Measurements from ENCODE around the gene RBFA.

The RBFA gene

DNA sequence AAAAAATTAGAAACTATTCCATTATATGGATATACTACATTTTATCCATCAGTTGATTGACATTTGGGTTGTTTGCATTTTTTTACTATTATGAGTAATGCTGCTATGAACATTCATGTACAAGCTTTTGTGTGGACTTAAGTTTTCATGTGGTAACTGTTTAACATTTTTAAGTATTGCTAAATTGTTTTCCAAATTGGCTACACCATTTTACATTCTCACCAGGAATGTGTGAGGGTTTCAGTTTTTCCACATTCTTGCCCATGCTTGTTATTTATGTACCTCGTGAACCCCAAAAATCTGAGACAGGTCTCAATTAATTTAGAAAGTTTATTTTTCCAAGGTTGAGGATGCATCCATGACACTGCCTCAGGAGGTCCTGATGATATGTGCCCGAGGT lies 42.7 kb upstream of the RBFA start:
- TF ChIP-seq, protein P1, sequence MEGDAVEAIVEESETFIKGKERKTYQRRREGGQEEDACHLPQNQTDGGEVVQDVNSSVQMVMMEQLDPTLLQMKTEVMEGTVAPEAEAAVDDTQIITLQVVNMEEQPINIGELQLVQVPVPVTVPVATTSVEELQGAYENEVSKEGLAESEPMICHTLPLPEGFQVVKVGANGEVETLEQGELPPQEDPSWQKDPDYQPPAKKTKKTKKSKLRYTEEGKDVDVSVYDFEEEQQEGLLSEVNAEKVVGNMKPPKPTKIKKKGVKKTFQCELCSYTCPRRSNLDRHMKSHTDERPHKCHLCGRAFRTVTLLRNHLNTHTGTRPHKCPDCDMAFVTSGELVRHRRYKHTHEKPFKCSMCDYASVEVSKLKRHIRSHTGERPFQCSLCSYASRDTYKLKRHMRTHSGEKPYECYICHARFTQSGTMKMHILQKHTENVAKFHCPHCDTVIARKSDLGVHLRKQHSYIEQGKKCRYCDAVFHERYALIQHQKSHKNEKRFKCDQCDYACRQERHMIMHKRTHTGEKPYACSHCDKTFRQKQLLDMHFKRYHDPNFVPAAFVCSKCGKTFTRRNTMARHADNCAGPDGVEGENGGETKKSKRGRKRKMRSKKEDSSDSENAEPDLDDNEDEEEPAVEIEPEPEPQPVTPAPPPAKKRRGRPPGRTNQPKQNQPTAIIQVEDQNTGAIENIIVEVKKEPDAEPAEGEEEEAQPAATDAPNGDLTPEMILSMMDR (IDR thresholded peaks at IDR 0.05): no peak

DNA sequence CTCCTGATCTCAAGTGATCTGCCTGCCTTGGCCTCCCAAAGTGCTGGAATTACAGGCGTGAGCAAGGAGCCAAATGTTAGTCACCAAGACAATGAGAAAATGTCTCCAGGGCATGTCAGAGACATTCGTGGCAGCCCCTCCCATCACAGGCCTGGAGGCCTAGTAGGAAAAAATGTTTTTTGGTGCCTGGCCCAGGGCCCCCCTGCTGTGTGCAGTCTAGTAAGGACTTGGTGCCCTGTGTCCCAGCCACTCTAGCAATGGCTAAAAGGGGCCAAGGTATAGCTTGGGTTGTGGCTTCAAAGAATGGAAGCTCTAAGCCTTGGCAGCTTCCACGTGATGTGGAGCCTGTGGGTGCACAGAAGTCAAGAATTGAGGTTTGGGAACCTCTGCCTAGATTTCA lies 33.4 kb upstream of the RBFA start:
- TF ChIP-seq, protein P1 (IDR thresholded peaks at IDR 0.05): no peak

DNA sequence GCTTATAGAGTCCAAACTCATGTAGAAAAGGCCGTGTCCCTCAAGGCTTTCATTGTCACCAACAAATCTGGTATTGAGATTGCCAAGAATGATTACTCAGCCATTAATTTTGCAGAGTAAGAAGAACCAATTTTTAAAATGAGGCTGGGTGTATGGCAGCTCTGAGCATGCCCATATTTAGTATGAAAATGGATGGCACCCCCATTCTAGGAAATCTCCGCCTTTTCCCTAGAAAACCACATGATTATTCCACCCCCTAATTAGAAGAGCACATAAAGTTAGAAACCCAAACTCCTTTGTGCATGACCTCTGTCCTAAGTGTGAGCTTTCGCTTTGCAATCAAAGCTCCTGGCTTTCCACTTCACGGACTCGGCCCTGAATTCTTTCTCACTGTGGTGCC lies 31.8 kb upstream of the RBFA start:
- TF ChIP-seq, protein P1 (IDR thresholded peaks at IDR 0.05): no peak

DNA sequence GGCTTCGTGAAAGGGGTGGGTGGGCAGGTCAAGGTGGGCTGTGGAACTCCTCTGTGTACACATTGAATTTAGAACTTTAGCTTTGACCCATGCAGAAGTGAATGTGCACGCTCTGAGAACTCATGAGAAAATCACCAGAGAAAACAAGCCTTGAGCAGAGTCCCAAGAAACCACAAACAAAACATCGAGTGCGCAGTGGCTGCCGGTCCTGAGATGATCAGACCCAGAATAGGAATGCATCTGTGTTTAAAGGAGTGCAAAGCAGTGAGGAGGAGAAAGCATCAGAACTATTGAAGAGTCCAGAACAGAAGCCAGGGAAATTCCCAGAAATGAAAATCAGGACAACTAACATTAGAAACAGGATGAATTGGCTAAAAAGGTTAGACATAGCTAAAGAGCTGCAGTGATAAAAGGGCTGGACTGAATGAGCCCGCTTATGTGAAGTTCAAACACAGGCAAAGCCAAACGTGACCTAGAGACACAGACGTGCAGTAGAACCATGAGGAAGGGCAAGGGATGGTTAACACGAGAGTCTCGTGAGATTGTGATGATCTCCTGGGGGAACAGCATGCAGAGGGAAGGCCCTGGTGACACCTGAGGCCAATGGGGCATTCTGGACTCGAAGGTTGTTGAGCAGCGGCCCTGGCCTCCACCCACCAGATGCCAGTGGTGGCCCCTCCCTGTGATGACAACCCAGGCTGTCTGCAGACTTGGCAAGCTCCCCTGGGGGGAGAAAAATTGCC lies 29.5 kb upstream of the RBFA start:
- TF ChIP-seq, protein P1 (IDR thresholded peaks at IDR 0.05): no peak

DNA sequence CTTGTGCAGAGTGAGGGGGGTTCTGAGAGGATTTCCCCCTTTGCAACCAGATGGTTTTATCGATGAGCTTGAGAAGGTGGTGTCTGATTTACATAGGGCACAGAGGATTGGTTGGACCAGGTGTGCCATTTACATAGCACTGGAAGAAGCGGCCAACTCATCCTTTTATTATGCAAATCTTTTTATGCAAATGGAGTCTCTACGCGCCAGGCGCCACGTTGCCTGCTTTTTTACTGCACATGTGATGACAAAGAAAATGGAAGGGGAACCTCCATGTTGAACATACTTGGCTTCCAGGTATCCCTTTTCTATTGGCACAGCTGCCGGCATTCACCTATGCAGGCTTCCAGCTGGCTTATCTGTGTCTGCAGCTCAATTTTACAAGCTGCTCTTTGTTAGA lies 27.5 kb upstream of the RBFA start:
- TF ChIP-seq, protein P1 (IDR thresholded peaks at IDR 0.05): no peak

DNA sequence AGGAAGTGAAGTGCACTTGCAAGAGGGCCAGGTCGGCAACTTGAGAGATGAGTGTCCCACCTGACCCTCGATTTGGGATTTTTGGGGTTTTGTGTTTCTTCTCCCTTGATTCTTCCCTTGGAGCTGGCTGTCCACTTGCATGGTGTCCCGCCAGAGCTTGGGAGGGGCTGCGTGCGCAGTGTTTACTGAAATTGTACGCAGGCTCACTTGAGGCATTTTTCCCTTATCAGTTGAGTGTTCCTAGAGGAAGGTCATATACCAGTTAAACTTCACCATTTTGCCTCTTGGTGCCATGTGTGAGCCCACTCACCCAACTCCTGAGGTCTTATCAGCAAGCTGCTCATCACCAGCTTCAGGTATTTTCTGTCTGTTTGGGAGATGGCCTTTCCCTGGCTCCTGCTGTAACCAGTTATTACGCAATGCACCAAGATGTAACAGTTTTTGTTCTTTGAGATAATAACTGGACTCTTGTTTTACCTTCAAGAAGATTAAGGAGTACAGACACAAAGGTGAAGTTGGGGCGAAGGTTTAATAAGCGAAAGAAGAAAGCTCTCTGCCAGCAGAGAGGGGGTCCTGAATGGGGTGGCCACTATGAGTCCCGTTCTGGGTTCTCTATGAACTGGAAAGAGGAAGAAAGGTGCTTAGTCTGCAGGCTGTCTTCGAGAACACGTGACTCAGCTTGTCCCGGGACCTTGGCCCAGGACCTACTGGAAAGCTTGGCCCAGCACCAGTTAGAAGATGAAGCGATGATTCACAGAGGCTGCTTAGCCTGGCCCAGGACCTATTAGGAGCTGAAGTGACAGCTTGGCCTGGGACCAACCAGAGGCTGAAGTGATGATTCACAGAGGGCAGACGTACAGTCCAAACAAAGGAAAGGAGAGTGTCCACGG lies 24.3 kb upstream of the RBFA start:
- TF ChIP-seq, protein P1 (IDR thresholded peaks at IDR 0.05): no peak

DNA sequence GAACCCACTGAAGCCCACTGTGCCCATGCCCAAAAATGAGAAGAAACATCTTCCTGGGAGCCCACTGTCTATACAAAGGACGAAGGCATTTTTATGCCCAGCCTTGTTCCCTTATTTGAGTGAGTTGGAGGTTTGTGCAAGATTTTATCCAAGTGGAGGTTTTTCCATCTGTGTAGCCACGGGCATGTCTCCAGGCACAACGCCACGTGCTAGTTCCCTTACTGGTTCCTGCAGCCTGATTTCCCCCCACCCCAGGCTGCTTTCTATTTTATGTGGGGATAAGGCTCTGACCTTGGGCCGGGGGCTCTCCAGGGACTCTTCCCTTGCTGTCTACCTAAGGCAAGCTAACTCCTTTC lies 23.7 kb upstream of the RBFA start:
- TF ChIP-seq, protein P1 (IDR thresholded peaks at IDR 0.05): no peak

Measured in LNCAP (cell line).